ENCODE results near the gene BTBD9. TPM values are rescaled to one million over a fixed set of nuclear protein-coding genes. Genes with fewer than 3 reads are reported as not detected.
A peak's percentile ranks its signal among the peaks of the same experiment; 100 is the strongest.

The BTBD9 gene
- total and polyA plus RNA-seq, 2 donors: 2.9 to 4.2 TPM

DNA sequence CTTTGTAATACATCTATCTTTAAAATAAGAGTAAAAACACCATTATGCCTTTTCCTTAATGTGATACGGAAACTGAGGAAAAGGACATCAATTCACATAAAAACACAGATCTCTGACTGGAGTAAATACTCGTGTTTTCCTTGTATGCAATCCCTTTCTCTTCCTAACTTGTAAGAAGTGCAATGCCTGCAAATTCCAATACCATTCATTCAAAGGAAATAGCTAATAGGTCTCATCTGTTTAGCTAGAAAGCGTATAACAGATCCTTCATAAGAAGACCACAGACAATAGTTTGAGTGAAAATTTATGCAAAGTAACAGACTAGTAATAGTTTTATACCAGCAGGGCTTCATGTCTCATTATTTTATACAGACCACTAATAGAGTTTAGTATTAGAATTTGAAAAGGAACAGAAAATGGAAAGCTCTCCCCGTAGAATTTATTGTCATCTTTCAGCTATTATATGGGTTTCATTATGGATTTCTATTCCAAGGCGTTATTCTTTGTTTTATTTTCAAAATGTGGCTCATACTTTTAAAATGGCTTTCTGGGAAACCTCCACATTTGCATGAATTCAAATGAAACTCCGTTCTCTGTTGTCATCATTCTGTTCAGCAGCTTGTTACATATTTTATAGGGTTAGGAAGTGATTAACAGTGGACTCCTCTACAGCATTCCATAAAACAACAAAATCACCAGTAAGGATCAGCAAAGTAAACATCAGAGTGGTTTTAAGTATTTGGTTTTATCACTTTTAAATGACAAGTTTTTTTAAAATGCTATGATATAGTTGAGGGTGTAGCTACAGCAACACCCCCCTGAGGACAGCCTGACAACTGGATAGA is 186.7 kb downstream of the BTBD9 start:
- Histone ChIP-seq H3K9me3 (ENCODE audit: control insufficient read depth in 2 of 2, insufficient read depth in 1 of 2, low read length in 1 of 2) (no peaks in the 10 kb centered on the region), H3K4me3 (ENCODE audit: low read length in 2 of 2) (no peak overlapping the region), H3K27ac (ENCODE audit: low read depth in 1 of 2, low read length in 1 of 2) (no peak overlapping the region), H3K4me1 (ENCODE audit: control insufficient read depth in 2 of 2, insufficient read depth in 2 of 2, low read length in 2 of 2) (no peaks in the 10 kb centered on the region), H3K36me3 (ENCODE audit: control insufficient read depth in 2 of 2, insufficient read depth in 2 of 2, low read length in 1 of 2) (no peaks in the 10 kb centered on the region), H3K27me3 (ENCODE audit: control insufficient read depth in 2 of 2, insufficient read depth in 1 of 2, low read length in 1 of 2) (no peaks in the 10 kb centered on the region)
- 96% methylated on average over 6 of the region's 6 CpGs for WGBS
- no peak for DNase-seq (ENCODE audit: low read depth in 6 of 9, low spot score in 9 of 9)

DNA sequence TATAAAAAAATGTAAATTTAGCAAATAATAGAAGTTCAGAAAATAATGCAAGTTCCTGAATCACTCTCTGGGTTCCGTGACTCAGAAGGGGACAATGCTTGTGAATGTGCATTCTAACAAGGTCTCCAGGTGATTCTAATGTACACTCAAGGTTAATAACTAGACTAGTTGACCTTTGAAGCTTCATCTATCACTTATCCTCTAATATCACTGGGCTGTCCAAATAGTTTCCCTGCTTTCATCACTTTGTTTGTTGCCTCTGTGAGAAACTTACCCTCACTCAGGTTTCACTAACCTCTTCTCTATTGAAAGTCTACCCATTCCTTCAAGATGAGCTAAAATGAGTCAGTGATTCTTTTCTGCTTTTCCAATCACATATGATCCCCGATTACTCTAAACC is 189.0 kb downstream of the BTBD9 start:
- WGBS: 99% methylated on average over 2 of the region's 2 CpGs
- H3K9me3 ChIP-seq (ENCODE audit: control insufficient read depth in 2 of 2, insufficient read depth in 1 of 2, low read length in 1 of 2): no peaks in the 10 kb centered on the region
- no peak overlapping the region for H3K4me3 ChIP-seq (ENCODE audit: low read length in 2 of 2)
- H3K27ac ChIP-seq (ENCODE audit: low read depth in 1 of 2, low read length in 1 of 2): no peak overlapping the region
- no peak for DNase-seq (ENCODE audit: low read depth in 6 of 9, low spot score in 9 of 9)
- no peaks in the 10 kb centered on the region for H3K4me1 ChIP-seq (ENCODE audit: control insufficient read depth in 2 of 2, insufficient read depth in 2 of 2, low read length in 2 of 2)
- no peaks in the 10 kb centered on the region for H3K27me3 ChIP-seq (ENCODE audit: control insufficient read depth in 2 of 2, insufficient read depth in 1 of 2, low read length in 1 of 2)
- no peaks in the 10 kb centered on the region for H3K36me3 ChIP-seq (ENCODE audit: control insufficient read depth in 2 of 2, insufficient read depth in 2 of 2, low read length in 1 of 2)

DNA sequence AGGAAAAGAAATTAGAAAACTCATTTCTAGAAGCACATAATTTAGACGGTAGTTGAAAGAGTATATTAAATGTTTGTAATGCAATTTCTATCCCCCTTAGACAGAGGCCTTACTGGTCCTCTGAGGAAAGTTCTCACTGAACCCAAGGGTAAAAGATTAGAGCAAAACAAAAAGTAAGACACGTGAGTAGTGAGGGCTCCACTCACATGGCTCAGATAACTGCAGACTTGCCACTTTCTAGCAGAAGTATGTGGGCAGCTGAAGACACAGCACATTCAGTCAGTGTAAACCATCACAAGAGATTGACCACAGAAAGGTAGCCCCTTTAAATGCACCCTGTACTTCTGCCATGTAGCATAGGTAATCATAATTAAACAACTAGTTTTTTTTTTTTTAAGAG is 193.8 kb downstream of the BTBD9 start:
- no peak for DNase-seq (ENCODE audit: low read depth in 6 of 9, low spot score in 9 of 9)
- 93% methylated on average over 2 of the region's 2 CpGs for WGBS
- Histone ChIP-seq H3K9me3 (ENCODE audit: control insufficient read depth in 2 of 2, insufficient read depth in 1 of 2, low read length in 1 of 2) (no peaks in the 10 kb centered on the region), H3K36me3 (ENCODE audit: control insufficient read depth in 2 of 2, insufficient read depth in 2 of 2, low read length in 1 of 2) (no peaks in the 10 kb centered on the region), H3K4me3 (ENCODE audit: low read length in 2 of 2) (no peak overlapping the region), H3K27me3 (ENCODE audit: control insufficient read depth in 2 of 2, insufficient read depth in 1 of 2, low read length in 1 of 2) (no peaks in the 10 kb centered on the region), H3K4me1 (ENCODE audit: control insufficient read depth in 2 of 2, insufficient read depth in 2 of 2, low read length in 2 of 2) (peaks cover 0 to 7% of the 10 kb centered on the region in 2 donors), H3K27ac (ENCODE audit: low read depth in 1 of 2, low read length in 1 of 2) (no peak overlapping the region)

DNA sequence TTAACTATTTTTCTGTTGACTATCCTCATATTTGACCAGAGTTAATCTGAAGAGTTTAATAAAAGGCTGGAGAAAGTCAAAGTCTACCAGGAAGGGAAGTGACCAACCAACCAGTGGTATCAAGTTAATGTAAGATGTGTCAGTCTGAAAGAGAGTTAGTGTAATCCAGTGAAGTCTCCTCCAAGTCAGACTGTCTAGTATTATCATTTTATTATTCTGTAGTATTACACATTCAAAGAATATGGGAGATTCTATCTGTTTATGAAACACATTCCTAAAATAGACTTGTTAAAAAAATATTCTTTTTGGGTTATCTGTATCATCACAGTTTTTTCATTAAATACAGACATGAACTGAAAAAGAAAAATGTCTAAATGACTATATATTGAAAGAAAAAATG is 194.4 kb downstream of the BTBD9 start:
- Histone ChIP-seq H3K4me3 (ENCODE audit: low read length in 2 of 2) (no peak overlapping the region), H3K36me3 (ENCODE audit: control insufficient read depth in 2 of 2, insufficient read depth in 2 of 2, low read length in 1 of 2) (no peaks in the 10 kb centered on the region), H3K27ac (ENCODE audit: low read depth in 1 of 2, low read length in 1 of 2) (no peak overlapping the region), H3K27me3 (ENCODE audit: control insufficient read depth in 2 of 2, insufficient read depth in 1 of 2, low read length in 1 of 2) (no peaks in the 10 kb centered on the region), H3K9me3 (ENCODE audit: control insufficient read depth in 2 of 2, insufficient read depth in 1 of 2, low read length in 1 of 2) (no peaks in the 10 kb centered on the region), H3K4me1 (ENCODE audit: control insufficient read depth in 2 of 2, insufficient read depth in 2 of 2, low read length in 2 of 2) (peaks cover 0 to 7% of the 10 kb centered on the region in 2 donors)
- no peak for DNase-seq (ENCODE audit: low read depth in 6 of 9, low spot score in 9 of 9)

DNA sequence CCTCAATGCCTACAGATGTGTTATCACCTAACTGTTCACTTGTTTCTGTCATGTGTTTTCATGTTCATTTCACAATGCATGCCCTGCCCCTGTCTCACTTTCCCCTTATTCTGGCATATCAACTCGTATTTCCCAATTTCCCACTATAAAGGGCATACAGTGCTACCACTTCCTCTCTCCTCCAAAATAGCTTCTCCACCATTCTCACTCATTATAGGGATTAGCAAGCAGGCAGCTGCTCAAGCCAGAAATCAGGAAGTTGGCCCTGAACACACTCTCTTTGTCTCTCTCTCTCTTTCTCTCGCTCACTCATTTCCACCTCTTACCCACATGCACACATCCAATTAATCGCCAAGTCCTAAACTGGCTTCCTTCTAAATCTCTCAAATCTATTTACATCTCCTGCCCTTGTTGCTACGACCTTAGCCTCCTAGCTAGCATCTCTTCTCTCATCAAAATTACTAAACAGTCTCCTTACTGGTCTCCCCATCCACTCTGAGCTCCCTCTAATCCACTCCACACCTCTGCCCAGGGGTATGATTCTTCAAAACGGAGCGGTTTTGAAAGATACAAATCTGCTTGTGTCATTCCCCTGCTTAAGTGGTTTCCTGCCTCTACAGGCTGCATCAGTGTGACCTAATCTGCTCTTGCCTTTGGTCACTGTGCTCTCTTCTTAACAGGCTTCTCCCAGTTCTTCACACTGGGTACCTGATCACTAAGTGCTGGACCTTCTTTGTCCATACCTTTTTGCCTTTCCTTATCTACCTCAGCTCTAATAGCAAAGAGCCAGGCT is 196.2 kb downstream of the BTBD9 start:
- peak in 1 of 9 donors; percentile 16 for DNase-seq (ENCODE audit: low read depth in 6 of 9, low spot score in 9 of 9)
- H3K27ac ChIP-seq (ENCODE audit: low read depth in 1 of 2, low read length in 1 of 2): no peak overlapping the region

DNA sequence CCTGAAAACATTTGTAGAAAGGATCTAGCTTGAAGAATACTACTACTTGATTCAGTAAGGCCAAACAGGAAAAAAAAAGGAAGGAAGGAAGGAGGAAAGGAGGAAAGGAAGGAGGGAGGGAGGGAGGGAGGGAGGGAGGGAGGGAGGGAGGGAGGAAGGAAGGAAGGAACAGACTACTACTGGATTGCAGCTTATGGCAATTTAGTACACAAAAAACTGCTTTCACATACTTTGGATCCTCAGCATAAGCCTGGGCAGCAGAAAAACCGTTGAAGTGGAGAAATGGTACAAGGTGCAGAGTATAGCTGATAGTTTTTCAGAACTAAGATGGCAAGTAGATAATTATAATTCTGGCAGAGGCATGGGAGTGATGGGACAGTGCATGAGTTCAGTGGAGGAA is 201.6 kb downstream of the BTBD9 start:
- H3K4me1 ChIP-seq (ENCODE audit: control insufficient read depth in 2 of 2, insufficient read depth in 2 of 2, low read length in 2 of 2): no peaks in the 10 kb centered on the region
- no peak overlapping the region for H3K4me3 ChIP-seq (ENCODE audit: low read length in 2 of 2)
- no peak overlapping the region for H3K27ac ChIP-seq (ENCODE audit: low read depth in 1 of 2, low read length in 1 of 2)
- no peaks in the 10 kb centered on the region for H3K9me3 ChIP-seq (ENCODE audit: control insufficient read depth in 2 of 2, insufficient read depth in 1 of 2, low read length in 1 of 2)
- no peaks in the 10 kb centered on the region for H3K36me3 ChIP-seq (ENCODE audit: control insufficient read depth in 2 of 2, insufficient read depth in 2 of 2, low read length in 1 of 2)
- 90% methylated on average over 1 of the region's 1 CpG for WGBS
- no peak for DNase-seq (ENCODE audit: low read depth in 6 of 9, low spot score in 9 of 9)
- H3K27me3 ChIP-seq (ENCODE audit: control insufficient read depth in 2 of 2, insufficient read depth in 1 of 2, low read length in 1 of 2): no peaks in the 10 kb centered on the region

More for the DNA sequence above, 196.2 kb downstream of the BTBD9 start:
- no peaks in the 10 kb centered on the region for H3K9me3 ChIP-seq (ENCODE audit: control insufficient read depth in 2 of 2, insufficient read depth in 1 of 2, low read length in 1 of 2)
- H3K27me3 ChIP-seq (ENCODE audit: control insufficient read depth in 2 of 2, insufficient read depth in 1 of 2, low read length in 1 of 2): no peaks in the 10 kb centered on the region
- H3K4me3 ChIP-seq (ENCODE audit: low read length in 2 of 2): no peak overlapping the region
- no peaks in the 10 kb centered on the region for H3K36me3 ChIP-seq (ENCODE audit: control insufficient read depth in 2 of 2, insufficient read depth in 2 of 2, low read length in 1 of 2)
- 20% methylated on average over 6 of the region's 6 CpGs for WGBS
- peaks cover 0 to 7% of the 10 kb centered on the region in 2 donors for H3K4me1 ChIP-seq (ENCODE audit: control insufficient read depth in 2 of 2, insufficient read depth in 2 of 2, low read length in 2 of 2)

DNA sequence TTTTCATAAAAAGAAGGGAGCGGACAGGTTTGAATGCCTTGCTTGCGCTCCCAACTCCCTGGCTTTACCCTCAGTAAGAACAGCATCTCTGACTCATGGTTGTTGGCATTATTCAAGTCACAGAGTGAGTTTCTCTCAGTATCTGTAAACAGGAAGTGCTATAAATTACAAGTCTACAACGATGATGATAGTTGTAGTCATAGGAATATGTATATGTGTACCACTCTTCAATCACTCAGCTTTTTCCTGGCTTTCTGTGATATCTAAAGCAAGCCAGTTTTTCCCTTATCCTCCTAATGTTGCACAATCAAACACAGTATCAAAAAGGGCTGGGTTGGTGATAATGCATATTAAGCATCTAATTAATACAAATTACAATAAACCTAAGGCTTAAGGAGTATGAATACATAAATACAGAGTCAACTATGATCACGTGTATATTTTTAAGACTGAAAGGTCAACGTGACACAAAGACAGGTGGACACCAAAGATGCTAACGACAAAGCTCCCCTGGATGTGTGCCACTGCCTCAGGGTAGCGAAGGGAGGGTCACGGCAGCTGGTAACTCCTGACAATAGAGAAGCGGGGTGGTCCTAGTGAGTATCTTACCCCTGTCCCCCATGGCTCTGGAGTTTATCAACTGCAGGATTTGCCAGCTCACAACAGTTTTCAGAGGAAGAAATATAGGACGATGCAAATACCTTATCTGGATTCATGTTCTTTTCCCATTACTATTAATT is 202.8 kb downstream of the BTBD9 start:
- Histone ChIP-seq H3K4me3 (ENCODE audit: low read length in 2 of 2) (no peak overlapping the region), H3K27ac (ENCODE audit: low read depth in 1 of 2, low read length in 1 of 2) (no peak overlapping the region), H3K9me3 (ENCODE audit: control insufficient read depth in 2 of 2, insufficient read depth in 1 of 2, low read length in 1 of 2) (no peaks in the 10 kb centered on the region), H3K4me1 (ENCODE audit: control insufficient read depth in 2 of 2, insufficient read depth in 2 of 2, low read length in 2 of 2) (no peaks in the 10 kb centered on the region), H3K27me3 (ENCODE audit: control insufficient read depth in 2 of 2, insufficient read depth in 1 of 2, low read length in 1 of 2) (no peaks in the 10 kb centered on the region), H3K36me3 (ENCODE audit: control insufficient read depth in 2 of 2, insufficient read depth in 2 of 2, low read length in 1 of 2) (no peaks in the 10 kb centered on the region)
- DNase-seq (ENCODE audit: low read depth in 6 of 9, low spot score in 9 of 9): no peak
- WGBS: 90% methylated on average over 10 of the region's 10 CpGs

DNA sequence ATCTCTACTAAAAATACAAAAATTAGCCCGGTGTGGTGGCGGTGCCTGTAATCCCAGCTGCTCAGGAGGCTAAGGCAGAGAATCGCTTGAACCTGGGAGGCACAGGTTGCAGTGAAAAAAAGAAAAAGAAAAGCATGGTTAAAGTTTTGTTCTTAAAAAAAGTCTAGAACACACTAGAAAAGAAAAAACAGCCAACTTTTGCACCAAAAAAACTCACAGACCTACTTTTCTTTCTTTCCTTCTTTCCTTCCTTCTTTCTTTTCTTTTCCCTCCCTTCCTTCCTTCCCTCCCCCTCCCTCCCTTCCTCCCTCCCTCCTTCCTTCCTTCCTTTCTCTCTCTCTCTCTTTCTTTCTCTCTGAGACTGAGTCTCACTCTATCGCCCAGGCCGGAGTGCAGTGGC is 204.4 kb downstream of the BTBD9 start:
- Histone ChIP-seq H3K36me3 (ENCODE audit: control insufficient read depth in 2 of 2, insufficient read depth in 2 of 2, low read length in 1 of 2) (no peaks in the 10 kb centered on the region), H3K4me1 (ENCODE audit: control insufficient read depth in 2 of 2, insufficient read depth in 2 of 2, low read length in 2 of 2) (no peaks in the 10 kb centered on the region), H3K9me3 (ENCODE audit: control insufficient read depth in 2 of 2, insufficient read depth in 1 of 2, low read length in 1 of 2) (no peaks in the 10 kb centered on the region), H3K27me3 (ENCODE audit: control insufficient read depth in 2 of 2, insufficient read depth in 1 of 2, low read length in 1 of 2) (no peaks in the 10 kb centered on the region), H3K27ac (ENCODE audit: low read depth in 1 of 2, low read length in 1 of 2) (no peak overlapping the region), H3K4me3 (ENCODE audit: low read length in 2 of 2) (no peak overlapping the region)
- 87% methylated on average over 5 of the region's 5 CpGs for WGBS
- no peak for DNase-seq (ENCODE audit: low read depth in 6 of 9, low spot score in 9 of 9)

DNA sequence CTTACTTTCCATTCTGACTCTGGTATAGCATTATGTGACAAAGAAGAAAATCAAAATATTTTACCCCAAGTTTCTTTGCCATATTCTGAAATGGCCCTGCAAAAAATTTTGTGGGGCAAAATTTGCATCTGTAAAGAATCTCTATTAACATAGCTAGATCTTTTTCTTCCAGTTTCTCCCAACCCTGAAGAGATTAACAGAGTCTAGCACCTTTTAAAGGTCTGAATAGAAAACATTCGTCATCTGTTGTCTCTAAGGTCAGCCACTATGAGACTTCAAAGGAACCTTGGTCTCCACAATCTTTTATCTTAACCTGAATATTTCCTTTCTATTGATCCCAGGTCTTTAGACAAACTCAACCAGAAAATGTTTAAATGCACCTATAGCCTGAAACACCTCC is 205.7 kb downstream of the BTBD9 start:
- Histone ChIP-seq H3K36me3 (ENCODE audit: control insufficient read depth in 2 of 2, insufficient read depth in 2 of 2, low read length in 1 of 2) (no peaks in the 10 kb centered on the region), H3K4me3 (ENCODE audit: low read length in 2 of 2) (no peak overlapping the region), H3K27ac (ENCODE audit: low read depth in 1 of 2, low read length in 1 of 2) (no peak overlapping the region), H3K9me3 (ENCODE audit: control insufficient read depth in 2 of 2, insufficient read depth in 1 of 2, low read length in 1 of 2) (no peaks in the 10 kb centered on the region), H3K4me1 (ENCODE audit: control insufficient read depth in 2 of 2, insufficient read depth in 2 of 2, low read length in 2 of 2) (no peaks in the 10 kb centered on the region), H3K27me3 (ENCODE audit: control insufficient read depth in 2 of 2, insufficient read depth in 1 of 2, low read length in 1 of 2) (no peaks in the 10 kb centered on the region)
- WGBS: 87% methylated on average over 1 of the region's 1 CpG
- DNase-seq (ENCODE audit: low read depth in 6 of 9, low spot score in 9 of 9): no peak

Data from thymus (tissue), 11 donors.